Head of caudate nucleus (tissue), 42 donors: Measurements from ENCODE around the gene SIPA1L3.
A peak's percentile ranks its signal among the peaks of the same experiment; 100 is the strongest.

ENCODE experiments used
- DNase-seq, 42 donors: peaks; one replicate each; pipeline versions ENCODE4 v3.0.0 to v3.0.0-alpha.2; 2020 to 2021; ENCODE audit warnings: mixed read lengths in 7 of 42
- intact Hi-C: fragments of 100-400 bp; cut with DNase I; formaldehyde crosslinking; loops from one replicate; pipeline ENCODE4 v1.15.0; 2022

The SIPA1L3 gene

DNA sequence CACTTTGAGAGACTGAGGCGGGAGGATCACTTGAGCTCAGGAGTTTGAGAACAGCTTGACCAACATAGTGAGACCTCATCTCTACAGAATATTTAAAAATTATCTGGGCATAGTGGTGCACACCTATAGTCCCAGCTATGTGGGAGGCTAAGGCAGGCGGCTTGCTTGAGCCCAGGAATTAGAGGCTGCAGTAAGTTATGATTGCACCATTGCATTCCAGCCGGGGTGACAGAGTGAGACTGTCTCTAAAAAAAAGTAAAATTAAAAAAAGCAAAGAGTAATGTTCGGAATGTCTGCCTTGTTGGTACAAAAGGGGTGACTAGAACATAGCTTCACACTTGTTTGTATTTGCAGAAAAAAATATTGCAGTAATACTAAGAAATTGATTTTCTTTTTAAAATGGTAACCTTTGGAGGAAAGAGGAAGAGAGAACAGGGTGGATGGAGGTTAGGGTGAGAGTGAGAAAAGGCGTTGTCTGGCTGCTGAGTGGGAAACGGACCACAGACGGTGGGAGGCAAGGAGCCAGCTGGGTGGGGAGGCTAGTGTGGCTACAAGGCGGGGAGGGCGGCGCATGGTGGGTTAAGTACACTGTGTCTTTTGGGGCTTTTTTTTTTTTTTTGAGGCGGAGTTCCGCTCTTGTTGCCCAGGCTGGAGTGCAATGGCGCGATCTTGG lies 339.0 kb downstream of the SIPA1L3 start:
- peak in 3 of 42 donors; percentile 36 to 70 (median 56) for DNase-seq
- intact Hi-C loops = loop anchor here (5.0 kb wide), 1 partner anchor 86 kb away; no protein-coding TSS in a partner anchor

DNA sequence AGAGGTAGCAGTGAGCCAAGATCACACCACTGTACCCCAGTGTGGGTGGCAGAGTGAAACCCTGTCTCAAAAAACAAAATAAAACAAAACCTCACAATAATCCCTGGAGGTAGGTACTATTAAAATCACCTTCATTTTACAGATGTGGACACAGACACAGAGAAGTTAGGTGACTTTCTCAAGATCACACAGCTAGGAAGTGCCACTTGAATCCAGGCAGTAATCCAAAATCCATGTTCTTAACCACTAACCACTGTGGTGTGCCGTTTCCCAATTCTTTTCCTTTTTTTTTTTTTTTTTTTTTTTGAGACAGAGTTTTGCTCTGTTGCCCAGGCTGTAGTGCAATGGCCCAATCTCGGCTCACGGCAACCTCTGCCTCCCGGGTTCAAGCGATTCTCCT lies 340.1 kb downstream of the SIPA1L3 start:
- intact Hi-C loops = loop anchor here (5.0 kb wide), 1 partner anchor 85 kb away; no protein-coding TSS in a partner anchor
- no peak for DNase-seq

DNA sequence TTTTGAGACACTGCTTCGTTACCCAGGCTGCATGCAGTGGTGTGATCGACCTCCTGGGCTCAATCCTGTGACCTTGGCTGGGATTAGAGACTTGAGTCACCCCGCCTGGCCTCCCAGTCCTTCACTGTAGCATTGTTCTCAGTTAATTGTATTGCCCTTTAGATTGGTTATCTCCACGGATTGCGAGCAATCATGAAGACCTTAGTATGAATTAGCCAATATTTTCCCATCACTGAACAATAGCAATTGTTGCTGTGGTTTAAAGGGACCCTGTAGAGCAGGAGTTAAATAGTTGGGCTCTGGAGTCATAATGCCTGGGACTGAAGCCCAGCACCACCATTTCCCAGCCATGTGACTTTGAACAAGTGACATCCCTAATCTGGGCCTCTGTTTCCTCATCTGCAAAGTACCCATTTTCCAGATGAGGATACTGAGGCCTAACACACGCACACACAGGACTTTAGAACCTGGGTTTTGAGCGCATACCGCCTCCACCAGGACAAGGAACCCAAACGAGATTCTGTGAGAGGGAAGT lies 340.8 kb downstream of the SIPA1L3 start:
- DNase-seq = peak in 17 of 42 donors; percentile 33 to 82 (median 60)

DNA sequence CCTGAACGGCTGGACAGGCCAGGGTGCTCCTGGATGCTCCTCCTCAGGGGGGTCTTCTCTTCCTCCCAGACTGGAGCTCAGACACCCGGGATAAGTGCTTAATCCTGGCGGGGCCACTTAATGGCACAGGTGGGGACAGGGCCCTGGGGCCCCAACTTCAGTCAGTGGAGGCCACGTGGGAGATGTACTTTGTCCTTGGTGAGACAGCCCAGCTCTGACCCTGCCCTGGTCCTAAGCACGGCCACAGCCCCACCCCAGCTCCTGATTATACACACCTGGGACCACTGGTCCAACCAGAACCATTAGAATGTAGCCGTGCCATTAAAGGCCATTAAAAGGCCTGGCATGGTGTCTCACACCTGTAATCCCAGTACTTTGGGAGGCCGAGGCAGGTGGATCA lies 341.4 kb downstream of the SIPA1L3 start:
- no peak for DNase-seq
- intact Hi-C loops = loop anchor here (5.0 kb wide), 1 partner anchor 84 kb away; no protein-coding TSS in a partner anchor

More for the DNA sequence above, 340.8 kb downstream of the SIPA1L3 start:
- intact Hi-C loops = loop anchor here (5.0 kb wide), 1 partner anchor 84 kb away; no protein-coding TSS in a partner anchor

DNA sequence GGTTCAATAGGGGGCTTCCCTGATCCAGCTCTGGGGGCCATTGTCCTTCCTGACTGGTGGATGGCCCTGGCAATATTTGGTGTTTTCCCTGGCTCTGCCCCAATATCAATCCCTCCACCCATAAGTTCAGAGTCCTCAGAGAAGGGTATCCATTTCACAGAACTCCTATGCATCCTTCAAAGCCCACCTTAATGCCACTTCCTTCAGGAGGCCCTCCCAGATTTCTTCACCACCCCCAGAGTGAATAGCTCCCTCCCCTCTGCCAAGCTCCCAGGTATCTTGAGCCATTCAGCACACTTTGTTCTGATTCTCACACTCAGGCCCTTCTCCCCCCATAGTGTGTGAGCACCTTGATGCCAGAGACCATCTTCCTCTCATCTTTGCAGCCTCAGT lies 343.4 kb downstream of the SIPA1L3 start:
- intact Hi-C loops = no loop called here
- DNase-seq = no peak

DNA sequence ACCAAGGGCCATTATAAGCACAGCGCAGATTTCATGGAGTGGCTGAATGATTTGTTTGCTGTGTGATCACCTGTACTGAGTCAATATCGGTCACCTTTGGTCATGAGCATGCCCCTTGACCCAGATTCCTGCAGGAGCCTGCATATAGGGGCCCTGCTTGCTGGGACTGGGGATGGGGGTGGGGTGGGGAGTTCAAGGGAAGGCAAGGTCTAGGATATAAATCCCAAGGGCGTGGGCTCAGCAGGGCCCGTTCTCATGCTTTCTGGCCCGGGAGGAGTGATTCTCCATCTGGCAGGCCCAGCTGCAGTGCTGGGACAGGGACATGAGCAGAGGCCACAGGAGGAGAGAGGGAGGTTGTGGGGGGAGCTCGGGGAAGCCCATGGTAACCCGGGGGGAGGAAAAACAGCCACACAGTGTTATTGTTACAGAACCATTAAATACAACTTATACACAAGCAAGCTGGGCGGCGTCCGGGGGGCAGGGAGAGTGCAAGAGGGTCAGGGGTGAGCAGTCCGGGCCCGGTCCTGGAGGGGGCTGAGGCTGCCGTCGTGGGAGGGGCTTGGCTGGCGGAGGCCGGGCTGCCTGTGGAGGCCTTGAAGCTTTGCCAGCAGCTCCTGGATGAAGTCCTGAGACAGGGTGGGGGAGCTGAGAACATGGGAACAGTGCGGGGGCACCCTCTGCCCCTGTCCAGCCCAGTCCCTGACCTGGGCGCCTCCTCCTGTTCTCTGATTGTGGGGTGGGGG lies 344.0 kb downstream of the SIPA1L3 start:
- intact Hi-C loops = no loop called here
- peak; percentile 34 to 92 (median 81) for DNase-seq

DNA sequence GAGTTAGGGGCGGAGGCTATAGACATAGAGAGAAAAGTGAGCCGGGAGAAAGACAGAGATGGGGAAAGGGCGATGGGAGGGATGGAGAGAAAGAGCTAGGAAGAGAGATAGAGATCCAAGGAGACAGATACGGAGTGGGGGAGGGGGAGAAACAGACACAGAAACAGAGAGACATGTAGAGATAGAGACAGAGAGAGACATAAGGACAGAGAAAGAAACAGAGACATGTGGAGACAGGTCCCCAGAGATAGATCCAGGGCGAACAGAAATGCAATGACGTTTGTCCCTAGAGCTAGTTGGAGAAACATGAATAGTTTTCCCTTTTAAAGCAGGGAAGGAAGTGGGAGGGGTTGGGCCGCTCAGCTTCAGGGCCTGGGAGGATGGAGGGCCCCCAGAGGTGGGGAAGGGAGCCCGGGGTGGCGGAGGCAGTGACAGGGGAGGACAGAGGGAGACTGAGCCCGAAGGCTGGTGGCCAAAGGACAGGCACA lies 344.6 kb downstream of the SIPA1L3 start:
- intact Hi-C loops = no loop called here
- peak in 9 of 42 donors; percentile 11 to 73 (median 25) for DNase-seq

DNA sequence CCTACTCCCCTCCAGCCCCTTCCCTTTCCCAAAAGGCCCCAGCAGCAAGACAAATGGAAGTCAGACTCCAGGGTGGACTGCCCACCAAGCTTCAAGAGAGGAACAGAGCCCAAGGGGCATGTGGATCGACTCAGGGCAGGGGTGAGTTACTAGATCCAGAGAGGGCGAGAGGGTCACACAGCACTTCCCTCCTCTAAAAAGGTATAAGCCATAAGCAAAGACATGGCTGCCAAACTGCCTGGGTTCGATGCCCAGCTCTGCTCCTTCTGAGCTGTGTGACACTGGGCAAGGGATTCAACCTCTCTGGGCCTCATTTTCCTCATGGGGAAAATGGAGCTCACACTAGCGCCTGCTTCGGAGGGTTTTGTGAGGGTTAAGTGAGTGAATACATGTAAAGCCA lies 345.4 kb downstream of the SIPA1L3 start:
- DNase-seq = no peak
- intact Hi-C loops = no loop called here

DNA sequence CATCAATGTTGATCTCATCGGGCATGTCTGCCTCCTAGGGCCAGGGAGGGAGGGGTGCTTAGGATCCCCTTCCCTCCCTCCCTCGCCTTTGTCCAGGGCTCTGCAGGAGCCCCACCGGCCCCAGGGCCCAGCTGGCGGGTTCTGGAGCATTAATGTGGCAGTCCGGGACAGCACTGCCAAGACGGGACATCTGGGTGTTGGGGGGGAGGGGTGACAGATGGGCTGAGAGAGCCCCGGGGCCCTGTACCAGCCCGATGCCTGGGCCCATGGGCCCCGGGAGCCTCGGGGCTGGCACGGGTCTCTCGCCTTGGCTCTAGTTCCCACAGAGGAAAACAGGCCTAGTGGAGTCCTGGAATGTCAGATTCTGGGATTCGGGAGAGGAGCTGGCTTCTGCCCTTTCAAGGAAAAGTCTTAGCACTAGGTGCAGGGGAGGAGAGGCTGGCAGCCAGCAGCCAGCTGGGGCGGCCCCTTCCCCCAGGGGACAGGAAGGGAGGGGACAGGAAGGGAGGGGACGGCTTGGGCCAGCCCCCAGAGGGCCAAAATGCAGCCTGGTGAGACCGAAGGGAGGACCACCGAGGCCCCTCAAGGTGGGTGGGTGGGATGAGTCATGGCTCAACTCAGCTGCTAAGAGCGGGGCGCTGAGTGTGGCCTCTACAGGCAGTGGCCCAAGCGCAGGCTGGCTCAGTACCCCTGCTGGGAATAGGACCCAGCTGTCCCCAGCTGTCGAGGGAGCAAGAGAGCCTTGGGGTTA lies 346.1 kb downstream of the SIPA1L3 start:
- DNase-seq = peak; percentile 81 to 98 (median 94)
- intact Hi-C loops = no loop called here

DNA sequence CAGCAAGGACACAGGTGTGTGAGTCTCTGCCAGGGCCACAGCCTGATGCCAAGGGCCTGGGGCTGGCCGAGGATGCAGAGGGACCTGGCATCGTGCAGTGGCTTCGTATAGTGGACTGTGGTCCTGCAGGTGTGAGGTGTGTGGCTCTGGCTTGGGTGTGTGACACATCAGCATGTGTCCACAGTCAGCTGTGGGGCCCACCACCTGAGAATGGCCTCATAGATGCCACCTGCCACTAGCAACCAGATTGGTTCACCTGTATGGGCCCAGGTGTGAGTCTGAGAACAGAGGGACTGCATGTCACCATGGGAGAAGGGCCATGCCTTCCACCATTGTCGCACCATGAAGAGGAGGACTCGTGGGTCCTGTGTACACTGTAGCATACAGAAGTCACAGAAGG lies 346.8 kb downstream of the SIPA1L3 start:
- intact Hi-C loops = no loop called here
- no peak for DNase-seq

DNA sequence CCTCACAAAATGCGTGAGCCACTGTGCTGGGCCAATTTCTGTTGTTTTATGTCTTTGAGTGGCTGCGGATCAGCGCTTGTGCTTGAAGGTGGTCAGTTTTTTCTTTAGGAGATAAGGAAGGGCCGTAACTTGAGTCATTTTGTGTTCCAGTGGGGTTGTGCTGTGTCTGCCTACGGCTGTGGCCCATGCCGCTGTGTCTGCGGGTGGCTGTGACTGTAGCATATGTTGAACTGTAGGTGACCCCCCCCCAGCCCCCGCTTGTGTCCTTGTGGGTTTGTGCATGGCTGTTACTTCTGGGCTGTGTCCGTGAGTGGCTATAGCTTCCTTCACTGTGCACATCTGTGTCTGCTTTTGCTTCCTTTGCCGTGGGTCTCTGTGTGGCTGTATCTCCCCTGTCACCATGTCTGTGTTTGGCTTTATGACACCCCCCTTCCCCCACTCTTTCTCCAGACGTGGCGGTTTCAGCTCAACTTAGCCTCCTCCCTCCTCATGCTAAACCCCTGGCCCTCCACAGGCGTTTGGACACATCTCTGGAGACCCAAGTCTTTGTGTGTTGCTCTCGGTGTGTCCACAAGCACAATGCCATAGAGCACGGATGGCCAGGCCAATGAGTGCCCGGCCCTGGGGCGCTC lies 348.5 kb downstream of the SIPA1L3 start:
- peak in 21 of 42 donors; percentile 21 to 79 (median 48) for DNase-seq
- intact Hi-C loops = no loop called here
